ENCODE results near the gene DCHS1.

GRCh38 chr11:6604081-6604626, 51.5 kb downstream of the DCHS1 start:
- peak in 3 of 11 experiments; percentile 12 to 38 (median 21) for TF ChIP-seq CTCF (IDR thresholded peaks at IDR 0.05 in 8 of 11, conservative IDR thresholded peaks at IDR 0.05 in 3 of 11)
- TF ChIP-seq POLR2A (IDR thresholded peaks at IDR 0.05): peak in 1 of 3 donors; percentile 18

Data from spleen (tissue), 7 donors.